ENCODE measurements around the gene WDR35.

WDR35 gene

DNA sequence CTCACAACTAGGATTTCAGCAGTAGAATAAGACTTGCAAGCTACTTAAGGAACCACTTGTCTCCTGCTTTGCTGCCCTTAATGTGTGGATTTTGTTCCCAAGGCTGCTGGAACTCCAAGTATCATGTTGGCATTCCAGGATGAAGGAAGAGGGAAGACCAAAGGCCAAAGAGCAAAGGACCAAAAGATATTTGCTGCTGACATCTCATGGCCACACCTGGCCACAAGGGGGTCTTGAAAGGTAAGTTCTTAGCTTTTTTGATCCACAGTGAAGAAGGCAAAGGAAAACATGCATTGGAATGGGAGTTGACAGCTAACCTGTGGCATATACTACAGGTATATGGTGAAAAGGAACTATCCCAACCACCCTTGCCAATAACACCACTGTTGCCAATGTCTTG lies 26.4 kb upstream of the WDR35 start:
- peaks cover 13% of the 10 kb centered on the region for H3K4me1 Mint-ChIP-seq (ENCODE audit: low read depth)
- H3K27me3 Mint-ChIP-seq = peaks cover 19% of the 10 kb centered on the region
- no peak overlapping the region for H3K27ac Mint-ChIP-seq
- H3K9me3 Mint-ChIP-seq (ENCODE audit: low read depth) = no peaks in the 10 kb centered on the region
- H3K36me3 Mint-ChIP-seq = peaks cover 16% of the 10 kb centered on the region
- H3K4me3 Mint-ChIP-seq = no peak overlapping the region

DNA sequence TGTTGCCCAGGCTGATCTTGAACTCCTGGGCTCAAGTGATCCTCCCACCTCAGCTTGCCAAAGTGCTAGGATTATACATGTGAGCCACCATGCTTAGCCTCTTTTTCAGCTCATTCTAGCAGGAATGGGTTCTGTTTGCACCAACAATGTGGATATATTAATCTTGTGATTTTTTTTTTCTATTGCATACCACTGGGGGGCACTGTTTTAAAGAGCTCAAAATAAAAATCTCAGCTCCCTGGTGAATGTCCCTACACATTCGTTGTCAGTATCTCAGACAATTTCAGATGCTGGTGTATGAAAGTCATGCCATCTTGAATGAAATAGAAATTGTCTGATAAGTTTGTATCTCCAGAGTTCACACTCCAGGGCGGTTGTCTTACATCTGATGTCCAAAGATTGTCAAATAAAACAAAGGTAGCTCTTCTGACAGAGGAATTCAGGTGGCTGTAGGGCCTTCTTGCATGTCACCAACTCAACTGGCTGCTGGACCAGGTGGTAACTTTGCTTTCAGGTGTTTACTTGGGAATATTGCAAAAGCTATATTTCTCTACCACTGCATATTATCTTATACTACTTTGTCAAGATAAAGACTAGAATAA lies 25.7 kb upstream of the WDR35 start:
- H3K27me3 Mint-ChIP-seq = peaks cover 25% of the 10 kb centered on the region
- H3K4me3 Mint-ChIP-seq = no peak overlapping the region
- H3K27ac Mint-ChIP-seq = no peak overlapping the region
- H3K36me3 Mint-ChIP-seq = peaks cover 12% of the 10 kb centered on the region
- H3K4me1 Mint-ChIP-seq (ENCODE audit: low read depth) = peaks cover 13% of the 10 kb centered on the region
- no peaks in the 10 kb centered on the region for H3K9me3 Mint-ChIP-seq (ENCODE audit: low read depth)

DNA sequence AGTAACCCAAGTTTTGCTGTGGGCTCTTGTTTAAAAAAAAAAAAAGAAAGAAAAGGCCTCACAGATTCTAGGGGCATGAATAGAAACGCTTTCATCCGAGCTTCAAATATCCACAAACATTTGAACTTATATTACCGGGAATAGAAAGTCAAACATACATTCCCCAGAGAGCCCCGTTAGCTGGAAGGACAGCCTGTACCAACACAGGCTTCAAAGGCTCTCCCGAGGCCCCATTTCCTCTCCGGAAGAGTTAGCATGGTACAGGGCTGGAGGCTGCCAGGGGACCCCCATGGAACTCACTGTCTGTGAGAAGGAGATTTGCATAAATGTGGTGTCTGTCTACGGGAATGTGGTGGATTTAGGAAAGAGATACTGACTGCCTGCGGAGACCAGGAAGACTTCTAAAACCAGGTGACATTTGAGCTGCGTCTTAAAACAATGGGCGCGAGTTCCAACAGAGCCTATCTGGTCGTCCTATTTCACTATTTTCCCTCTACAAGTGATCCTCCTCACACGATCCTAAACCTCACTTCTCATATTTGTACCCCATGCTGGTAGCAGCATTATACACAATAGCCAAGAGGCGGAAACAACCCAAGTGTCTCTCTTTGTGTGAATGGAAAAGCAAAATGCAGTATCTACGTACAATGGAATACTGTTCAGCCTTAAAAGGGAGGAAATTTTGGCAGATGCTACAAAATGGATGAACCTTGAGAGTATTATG lies 23.4 kb upstream of the WDR35 start:
- Mint-ChIP-seq H3K4me3 (peak overlapping the region; percentile 79), H3K4me1 (ENCODE audit: low read depth) (peaks cover 13% of the 10 kb centered on the region), H3K27me3 (peaks cover 25% of the 10 kb centered on the region), H3K27ac (no peak overlapping the region), H3K36me3 (peaks cover 3% of the 10 kb centered on the region), H3K9me3 (ENCODE audit: low read depth) (no peaks in the 10 kb centered on the region)

DNA sequence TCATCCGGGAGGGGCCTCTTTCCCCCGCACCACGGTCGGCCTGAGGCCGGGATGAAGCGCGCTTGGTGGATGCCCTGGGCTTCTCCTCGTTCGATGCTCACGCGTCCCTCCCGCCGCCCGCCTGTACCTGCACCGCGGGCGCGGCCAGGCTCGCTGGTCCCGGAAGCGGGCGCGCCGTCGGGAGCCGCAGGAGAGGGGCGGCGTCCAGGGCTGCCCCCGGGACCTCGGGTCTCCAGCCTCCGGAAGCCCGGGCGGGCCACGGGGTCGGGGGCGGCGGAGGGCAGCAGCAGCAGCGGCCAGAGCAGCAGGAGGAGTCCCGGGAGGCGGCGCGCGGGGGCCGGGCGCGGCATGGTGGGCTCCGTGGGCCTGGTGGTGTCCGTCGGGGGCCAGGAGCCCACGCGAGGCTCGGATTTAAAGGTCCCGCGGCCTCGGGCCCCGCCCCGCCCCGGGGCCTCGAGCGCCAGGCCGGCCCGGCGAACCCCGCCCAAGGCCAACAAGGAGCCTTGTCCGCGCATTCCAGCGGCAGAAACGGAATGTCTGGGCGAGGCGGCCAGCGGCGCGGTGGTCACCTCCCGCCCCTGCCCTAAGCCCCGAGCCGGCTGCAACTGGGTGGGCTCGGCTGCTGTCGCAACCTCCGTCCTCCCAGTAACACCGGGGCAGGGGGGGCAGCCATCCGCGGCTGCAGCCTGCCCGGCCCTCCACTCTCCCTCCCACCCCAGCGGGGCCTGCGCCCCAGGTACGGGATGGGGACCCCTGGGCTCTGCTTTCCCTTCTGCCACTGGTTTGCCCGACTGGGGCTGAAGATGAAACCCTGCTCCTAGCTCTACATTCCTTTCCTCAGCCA lies 22.6 kb upstream of the WDR35 start, which contains the start of gene MATN3:
MATN3 (minus strand) TSS at position 387 of the 844 bp plus-strand sequence; CDS start at position 350, 37 bp downstream.
- H3K9me3 Mint-ChIP-seq (ENCODE audit: low read depth) = no peaks in the 10 kb centered on the region
- no peak within 1 kb of the TSS for H3K27ac Mint-ChIP-seq
- peaks cover 3% of the 10 kb centered on the region for H3K36me3 Mint-ChIP-seq
- peaks cover 25% of the 10 kb centered on the region for H3K27me3 Mint-ChIP-seq
- peaks cover 13% of the 10 kb centered on the region for H3K4me1 Mint-ChIP-seq (ENCODE audit: low read depth)
- H3K4me3 Mint-ChIP-seq = peak within 1 kb of the TSS; percentile 79

DNA sequence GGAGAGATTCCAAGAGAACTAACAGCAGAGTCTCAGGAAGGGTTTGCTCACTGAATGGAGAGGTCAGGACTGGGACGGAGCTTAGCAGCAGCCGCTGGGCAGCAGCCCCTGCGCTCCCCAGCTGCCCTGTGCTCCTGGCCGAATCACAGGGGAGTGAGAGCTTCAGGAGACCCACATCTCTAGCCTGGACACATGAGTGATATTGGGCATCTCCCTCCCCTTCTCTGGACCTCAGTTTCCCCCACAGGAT lies 22.1 kb upstream of the WDR35 start:
- H3K9me3 Mint-ChIP-seq (ENCODE audit: low read depth) = no peaks in the 10 kb centered on the region
- H3K4me1 Mint-ChIP-seq (ENCODE audit: low read depth) = peaks cover 13% of the 10 kb centered on the region
- H3K27ac Mint-ChIP-seq = no peak overlapping the region
- peaks cover 25% of the 10 kb centered on the region for H3K27me3 Mint-ChIP-seq
- peak overlapping the region; percentile 79 for H3K4me3 Mint-ChIP-seq
- H3K36me3 Mint-ChIP-seq = peaks cover 3% of the 10 kb centered on the region

DNA sequence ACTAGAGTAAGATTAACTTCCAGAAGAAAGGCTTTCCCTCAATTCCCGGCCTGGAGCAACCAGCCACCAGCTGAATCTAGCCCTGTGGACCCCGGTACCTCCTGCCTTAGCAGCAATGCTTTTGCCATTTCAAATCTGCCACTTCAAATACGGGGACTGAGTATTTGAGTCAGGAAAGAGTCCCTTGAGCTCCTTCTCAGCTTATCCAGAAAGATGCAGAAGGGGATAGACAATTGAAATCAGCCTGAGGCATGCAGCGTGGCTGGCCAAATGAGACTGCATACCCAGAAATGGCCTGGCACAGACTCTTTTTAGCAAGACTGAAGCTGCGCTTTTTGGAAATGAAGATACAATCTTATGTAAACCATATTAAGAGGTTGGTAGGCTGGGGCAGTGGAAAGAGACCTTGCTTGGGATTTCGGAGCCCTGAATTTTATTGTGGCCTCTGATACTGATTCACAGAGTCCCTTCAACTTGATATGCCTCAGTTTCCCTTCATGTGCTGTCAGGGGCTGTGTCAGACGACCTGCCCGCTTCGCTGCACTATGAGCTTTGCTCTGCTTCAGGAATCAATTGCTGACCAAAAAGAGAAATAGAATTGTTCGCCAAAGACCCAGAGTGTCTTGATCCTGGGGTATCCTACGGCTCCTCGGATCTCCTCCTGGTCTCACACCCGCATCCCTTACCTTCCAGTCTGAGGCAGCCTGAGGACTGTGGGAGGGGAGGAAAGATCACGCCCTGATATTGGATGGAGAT lies 21.5 kb upstream of the WDR35 start:
- H3K4me3 Mint-ChIP-seq = peak overlapping the region; percentile 79
- no peaks in the 10 kb centered on the region for H3K9me3 Mint-ChIP-seq (ENCODE audit: low read depth)
- H3K27me3 Mint-ChIP-seq = peaks cover 25% of the 10 kb centered on the region
- H3K27ac Mint-ChIP-seq = no peak overlapping the region
- H3K36me3 Mint-ChIP-seq = peaks cover 3% of the 10 kb centered on the region
- H3K4me1 Mint-ChIP-seq (ENCODE audit: low read depth) = peaks cover 13% of the 10 kb centered on the region

DNA sequence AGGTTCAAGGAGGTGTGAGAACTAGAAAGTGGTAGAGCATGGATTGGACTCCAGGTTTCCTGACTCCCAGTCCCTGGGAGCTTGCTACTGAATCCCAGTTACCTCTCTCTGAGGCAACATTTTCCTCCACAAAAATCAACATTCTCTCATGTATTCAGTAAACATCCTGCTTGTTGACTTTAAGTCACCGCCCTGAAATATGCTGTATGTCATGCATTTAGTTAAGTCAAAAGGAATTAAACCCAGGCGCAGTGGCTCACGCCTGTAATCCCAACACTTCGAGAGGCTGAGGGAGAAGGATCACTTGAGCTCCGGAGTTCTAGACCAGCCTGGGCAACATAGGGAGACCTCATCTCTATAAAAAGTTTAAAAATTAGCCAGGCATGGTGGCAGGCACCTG lies 18.8 kb upstream of the WDR35 start:
- Mint-ChIP-seq H3K27ac (no peak overlapping the region), H3K36me3 (no peaks in the 10 kb centered on the region), H3K4me1 (ENCODE audit: low read depth) (peaks cover 13% of the 10 kb centered on the region), H3K27me3 (peaks cover 20% of the 10 kb centered on the region), H3K9me3 (ENCODE audit: low read depth) (no peaks in the 10 kb centered on the region), H3K4me3 (no peak overlapping the region)

DNA sequence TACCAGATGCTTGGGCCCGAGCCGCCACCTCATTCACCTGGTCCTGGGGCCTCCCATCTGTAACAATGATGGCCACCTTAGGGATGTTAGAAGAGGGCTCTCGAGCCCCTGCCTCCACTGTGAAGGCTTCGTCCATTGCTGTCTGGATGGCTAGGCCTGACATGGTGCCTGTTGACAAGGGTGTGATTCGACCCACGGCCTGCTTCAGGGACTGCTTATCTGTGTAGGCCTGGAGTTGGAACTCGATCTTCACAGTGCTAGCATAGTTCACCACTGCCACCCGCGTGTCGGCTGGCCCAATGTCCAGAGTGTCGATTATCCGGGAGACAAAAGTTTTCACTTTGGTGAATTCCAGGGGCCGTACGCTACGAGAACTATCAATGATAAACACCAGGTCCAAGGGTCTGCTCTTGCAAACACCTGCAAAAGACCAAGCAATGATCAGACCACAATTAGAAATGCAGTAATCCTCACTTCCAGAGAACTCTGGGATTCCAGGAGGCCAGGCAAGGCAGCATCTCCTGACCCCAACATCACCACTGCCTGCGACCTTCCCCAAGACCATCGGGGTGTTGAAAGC lies 16.1 kb upstream of the WDR35 start:
- Mint-ChIP-seq H3K36me3 (no peaks in the 10 kb centered on the region), H3K27ac (no peak overlapping the region), H3K27me3 (peaks cover 8% of the 10 kb centered on the region), H3K4me1 (ENCODE audit: low read depth) (no peaks in the 10 kb centered on the region), H3K4me3 (no peak overlapping the region), H3K9me3 (ENCODE audit: low read depth) (no peaks in the 10 kb centered on the region)

DNA sequence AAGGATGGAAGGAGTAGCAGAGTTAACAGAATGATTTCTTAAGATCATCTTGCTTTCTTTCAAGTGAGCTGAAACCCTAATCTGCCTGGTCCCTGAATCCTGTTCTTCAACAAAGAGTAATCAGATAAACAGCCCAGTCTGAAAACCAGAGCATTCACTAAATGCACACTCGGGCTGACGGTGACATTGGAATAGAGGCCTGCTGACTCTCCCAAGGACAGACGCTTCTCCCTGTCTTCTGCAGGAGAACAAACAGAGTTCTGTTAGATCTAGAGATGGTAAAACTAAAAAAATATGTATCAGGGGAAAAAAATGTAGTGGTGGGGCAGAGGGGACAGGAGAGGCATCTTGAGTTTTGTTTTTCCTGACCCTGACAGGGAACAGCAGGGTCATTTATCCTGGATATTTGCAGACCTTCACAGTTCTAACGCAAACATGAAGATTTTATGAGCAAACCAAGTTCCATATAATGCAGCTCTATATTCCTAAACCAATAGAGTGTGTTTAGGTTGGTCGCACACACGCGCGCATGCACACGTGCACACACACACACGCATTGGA lies 15.2 kb upstream of the WDR35 start:
- H3K27me3 Mint-ChIP-seq = peaks cover 5% of the 10 kb centered on the region
- H3K4me1 Mint-ChIP-seq (ENCODE audit: low read depth) = no peaks in the 10 kb centered on the region

DNA sequence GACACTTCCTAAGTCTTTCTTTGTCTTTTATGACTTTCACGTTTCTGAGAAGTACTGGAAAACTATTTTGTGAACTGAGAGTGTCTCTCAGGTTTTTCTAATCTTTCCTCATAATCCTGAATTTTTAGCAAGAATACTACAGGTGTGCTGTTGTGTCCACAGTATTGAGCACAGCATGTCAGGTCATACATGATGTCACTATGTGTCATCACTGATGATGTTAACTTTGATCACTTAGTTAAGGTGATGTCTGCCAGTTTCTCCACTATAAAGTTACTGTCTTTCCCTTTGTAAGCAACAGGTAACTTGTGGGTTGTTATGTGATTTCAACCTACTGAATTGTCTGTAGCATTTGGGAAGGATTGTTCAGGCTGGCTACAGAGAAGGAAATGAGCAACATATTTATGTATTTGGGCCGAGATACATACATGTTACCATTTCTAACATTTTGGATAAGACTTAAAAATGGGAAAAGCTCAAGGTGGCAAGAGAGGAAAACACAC lies 11.5 kb upstream of the WDR35 start:
- Mint-ChIP-seq H3K27me3 (peaks cover 8% of the 10 kb centered on the region), H3K36me3 (no peaks in the 10 kb centered on the region), H3K9me3 (ENCODE audit: low read depth) (no peaks in the 10 kb centered on the region), H3K4me1 (ENCODE audit: low read depth) (no peaks in the 10 kb centered on the region), H3K4me3 (no peak overlapping the region), H3K27ac (no peak overlapping the region)

More for the DNA sequence above, 15.2 kb upstream of the WDR35 start:
- H3K4me3 Mint-ChIP-seq = no peak overlapping the region
- no peaks in the 10 kb centered on the region for H3K9me3 Mint-ChIP-seq (ENCODE audit: low read depth)
- no peaks in the 10 kb centered on the region for H3K36me3 Mint-ChIP-seq
- no peak overlapping the region for H3K27ac Mint-ChIP-seq

DNA sequence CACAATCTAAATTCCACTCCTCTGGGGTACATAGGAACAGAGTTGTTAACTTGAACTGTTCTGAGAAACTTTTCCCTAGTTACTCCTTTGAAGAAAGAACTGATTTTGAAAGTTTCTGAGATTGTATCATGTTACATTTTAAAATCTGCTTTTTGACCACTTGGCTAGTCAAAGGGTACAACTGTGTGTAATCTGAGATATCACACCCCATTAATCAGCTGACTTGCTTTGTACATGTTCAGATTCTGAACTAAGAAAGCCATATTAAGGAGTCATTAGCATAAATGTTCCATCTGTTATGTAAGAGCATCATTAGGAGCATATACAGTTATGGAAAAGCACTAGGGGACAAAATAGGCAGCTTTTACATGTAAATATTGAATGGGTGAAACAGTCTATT lies 3.8 kb upstream of the WDR35 start:
- H3K27me3 Mint-ChIP-seq = peaks cover 2% of the 10 kb centered on the region
- no peak overlapping the region for H3K27ac Mint-ChIP-seq
- no peak overlapping the region for H3K4me3 Mint-ChIP-seq
- no peaks in the 10 kb centered on the region for H3K9me3 Mint-ChIP-seq (ENCODE audit: low read depth)
- H3K36me3 Mint-ChIP-seq = peaks cover 3% of the 10 kb centered on the region
- peaks cover 15% of the 10 kb centered on the region for H3K4me1 Mint-ChIP-seq (ENCODE audit: low read depth)

DNA sequence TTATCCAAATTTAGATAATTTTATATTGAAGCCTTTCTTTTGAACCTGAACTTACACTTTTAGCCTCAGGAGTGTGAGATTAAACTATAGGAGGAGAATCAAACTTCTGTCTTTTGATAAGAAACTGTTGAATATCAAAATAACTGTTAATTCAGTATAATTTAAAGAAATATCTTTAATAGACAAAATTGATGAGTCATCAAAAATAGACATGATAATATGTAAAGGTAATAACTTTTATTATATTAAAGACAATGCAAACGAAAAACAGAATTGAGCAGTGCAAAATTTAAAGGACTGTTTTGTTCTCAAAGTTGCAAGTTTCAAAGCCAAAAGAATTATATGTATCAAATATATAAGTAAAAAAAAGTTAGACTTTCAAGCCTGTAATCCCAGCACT lies 2.0 kb upstream of the WDR35 start:
- H3K9me3 Mint-ChIP-seq (ENCODE audit: low read depth) = no peaks in the 10 kb centered on the region
- H3K27ac Mint-ChIP-seq = no peak overlapping the region
- H3K4me1 Mint-ChIP-seq (ENCODE audit: low read depth) = peaks cover 26% of the 10 kb centered on the region
- H3K27me3 Mint-ChIP-seq = peaks cover 2% of the 10 kb centered on the region
- no peak overlapping the region for H3K4me3 Mint-ChIP-seq
- peaks cover 3% of the 10 kb centered on the region for H3K36me3 Mint-ChIP-seq

DNA sequence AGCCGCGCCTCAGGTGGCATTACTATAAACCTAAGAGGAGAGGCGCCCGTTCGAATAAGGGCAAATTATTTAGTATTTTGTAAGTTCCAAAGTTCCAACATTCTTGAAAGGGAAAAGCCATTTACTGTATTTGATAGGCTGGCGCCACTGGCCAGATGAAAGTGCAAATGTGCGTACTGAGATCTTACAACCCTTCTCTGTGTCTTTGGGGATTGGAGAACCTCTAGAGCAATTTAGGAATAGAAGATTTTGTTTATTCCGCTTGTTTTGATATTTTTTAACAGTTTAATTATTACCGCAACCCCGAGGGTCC lies 467 bp upstream of the WDR35 start:
- Mint-ChIP-seq H3K4me1 (ENCODE audit: low read depth) (peaks cover 26% of the 10 kb centered on the region), H3K27me3 (peaks cover 2% of the 10 kb centered on the region)

DNA sequence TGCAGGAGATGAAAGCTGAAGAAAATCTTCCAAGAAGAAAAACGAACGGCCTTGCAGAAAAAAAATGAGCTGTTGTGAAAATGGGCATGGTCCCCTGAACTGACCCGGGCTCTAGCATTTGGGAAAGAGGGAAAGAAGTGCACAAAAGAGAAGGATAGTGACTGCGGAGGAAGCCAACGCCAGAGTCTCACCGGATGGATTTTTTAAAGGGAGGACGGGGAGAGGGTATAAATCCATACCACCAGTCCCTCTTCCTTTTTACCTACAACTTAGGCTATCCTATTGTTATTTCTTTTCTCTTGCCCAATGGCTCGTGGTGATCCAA lies 601 bp downstream of the WDR35 start:
- peaks cover 3% of the 10 kb centered on the region for H3K36me3 Mint-ChIP-seq
- peak overlapping the region; percentile 95 for H3K4me3 Mint-ChIP-seq
- peak overlapping the region; percentile 81 for H3K27ac Mint-ChIP-seq
- no peaks in the 10 kb centered on the region for H3K9me3 Mint-ChIP-seq (ENCODE audit: low read depth)
- peaks cover 2% of the 10 kb centered on the region for H3K27me3 Mint-ChIP-seq
- peaks cover 26% of the 10 kb centered on the region for H3K4me1 Mint-ChIP-seq (ENCODE audit: low read depth)

More for the DNA sequence above, 467 bp upstream of the WDR35 start:
- Mint-ChIP-seq H3K27ac (peak overlapping the region; percentile 50), H3K4me3 (peak overlapping the region; percentile 95), H3K36me3 (peaks cover 3% of the 10 kb centered on the region), H3K9me3 (ENCODE audit: low read depth) (no peaks in the 10 kb centered on the region)

All from activated naive CD8-positive, alpha-beta T cell (primary cell).